Hypothalamus (tissue), 51 donors: ENCODE measurements around the gene MYRIP.
"Not testable (repeated sequence)": the region's sequence is repeated elsewhere in the genome, so short reads cannot be mapped to it uniquely, and the experiment has no call there.

Experiments used
- DNase-seq, 51 donors: peaks; one replicate each; lab custom pipeline; 2025; lab: John Stamatoyannopoulos, UW

MYRIP gene

GRCh38 chr3:40116478-40117177 lies 307.2 kb downstream of the MYRIP start:
- DNase-seq: no peak

DNA sequence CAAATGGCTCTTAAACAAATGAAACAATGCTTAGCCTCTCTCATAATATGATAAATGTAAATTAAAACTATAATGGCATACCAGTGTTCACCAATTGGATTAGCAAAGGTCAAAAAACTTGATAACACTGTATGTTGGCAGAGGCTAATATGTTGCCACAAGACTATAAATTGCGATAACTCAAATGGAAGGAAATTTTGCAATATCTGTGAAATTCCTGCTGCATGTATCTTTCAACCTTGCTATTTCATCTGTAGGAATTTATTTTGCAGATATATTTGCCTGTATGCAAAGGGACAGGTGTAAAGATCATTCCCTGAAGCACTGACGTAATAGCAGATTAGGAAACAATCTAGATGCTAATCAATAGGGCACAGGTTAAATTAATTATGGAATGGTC lies 308.7 kb downstream of the MYRIP start:
- no peak for DNase-seq

- no peak for DNase-seq
Measured at GRCh38 chr3:40120067-40120692, 310.8 kb downstream of the MYRIP start.

- peak in 1 of 51 donors; percentile 12 for DNase-seq
Measured at GRCh38 chr3:40120806-40121205, 311.4 kb downstream of the MYRIP start.

GRCh38 chr3:40124918-40125317 lies 315.5 kb downstream of the MYRIP start:
- peak in 9 of 51 donors; percentile 4 to 48 (median 11) for DNase-seq

GRCh38 chr3:40128166-40128565 lies 318.8 kb downstream of the MYRIP start:
- DNase-seq: no peak

DNA sequence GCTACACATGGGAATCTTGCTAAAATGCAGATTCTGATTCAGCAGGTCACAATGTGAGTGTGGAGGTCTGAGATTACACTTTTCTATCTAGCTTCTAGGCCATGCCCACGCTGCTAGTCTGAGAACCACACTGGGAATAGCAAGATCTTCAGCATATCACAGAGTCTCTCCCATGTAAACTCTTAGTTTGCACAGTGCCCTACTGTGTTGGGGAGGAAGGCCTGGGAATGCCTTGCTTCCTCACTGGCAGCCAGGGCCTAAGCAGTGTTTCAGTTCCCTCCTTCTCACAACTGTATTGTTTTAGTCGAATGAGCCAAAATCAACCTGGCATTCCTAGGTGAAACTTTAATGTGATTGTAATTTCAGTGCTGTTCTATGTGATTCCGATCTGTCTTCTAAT lies 320.1 kb downstream of the MYRIP start:
- no peak for DNase-seq

DNA sequence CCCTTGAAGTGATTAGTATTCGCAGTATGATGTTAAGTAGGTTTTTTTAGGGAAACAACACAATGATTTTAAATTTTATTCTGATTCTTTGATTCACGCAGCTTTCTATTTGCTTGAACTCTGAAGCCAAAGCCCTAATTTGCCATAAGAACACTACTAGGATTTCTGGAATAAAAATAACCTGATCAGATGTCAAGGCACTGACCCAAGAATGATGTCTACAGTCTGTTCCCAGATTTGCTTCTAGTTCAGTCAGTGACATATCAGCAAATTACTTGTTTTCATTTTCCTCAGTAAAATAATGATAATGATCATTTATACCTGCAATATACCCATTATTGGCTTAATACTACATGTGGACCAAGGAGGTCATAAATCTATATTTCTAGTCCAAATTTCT lies 320.6 kb downstream of the MYRIP start:
- no peak for DNase-seq

GRCh38 chr3:40130721-40131120 lies 321.3 kb downstream of the MYRIP start:
- DNase-seq: no peak

- DNase-seq: not testable (repeated sequence)
Measured at GRCh38 chr3:40133886-40134575, 324.6 kb downstream of the MYRIP start.

GRCh38 chr3:40137591-40138295 lies 328.3 kb downstream of the MYRIP start:
- DNase-seq: peak in 1 of 51 donors; percentile 26

DNA sequence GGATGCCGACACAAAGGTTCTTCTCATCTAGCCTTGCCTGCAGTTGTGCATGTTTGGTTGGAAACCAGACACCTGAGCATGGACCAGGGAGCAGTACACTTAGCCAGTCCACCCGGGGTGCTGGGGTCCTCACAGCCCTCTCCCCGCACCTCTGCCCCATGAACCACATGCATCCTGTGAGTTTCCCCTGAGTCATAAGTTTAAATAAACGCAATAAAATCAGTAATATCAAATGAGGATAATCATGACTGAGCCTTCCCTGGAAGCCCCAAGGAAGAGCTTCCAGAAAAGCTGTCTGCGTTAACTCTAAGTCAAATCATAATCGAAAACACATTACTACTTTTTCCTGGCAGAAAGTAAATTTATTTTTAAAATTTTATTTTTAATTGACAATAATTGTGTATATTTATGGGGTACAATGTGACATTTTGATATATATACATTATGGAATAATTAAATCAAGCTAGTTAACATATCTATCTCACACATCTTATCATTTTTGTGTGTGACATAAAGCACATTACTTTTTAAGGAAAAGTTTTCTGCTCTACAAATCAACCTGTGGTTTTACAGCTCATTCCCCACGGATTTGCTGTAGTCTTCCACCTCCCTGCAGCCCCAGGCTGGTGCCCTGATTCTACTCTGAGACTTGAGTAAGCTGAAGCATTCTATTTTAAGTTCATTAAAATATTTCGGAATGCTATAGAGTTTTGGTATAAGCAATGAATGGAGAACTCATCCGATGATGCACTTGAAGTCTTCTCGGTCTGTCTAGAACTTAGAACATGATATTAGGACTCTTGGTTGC lies 334.1 kb downstream of the MYRIP start:
- DNase-seq: no peak

- DNase-seq: no peak
Measured at GRCh38 chr3:40148827-40149226, 339.4 kb downstream of the MYRIP start.

DNA sequence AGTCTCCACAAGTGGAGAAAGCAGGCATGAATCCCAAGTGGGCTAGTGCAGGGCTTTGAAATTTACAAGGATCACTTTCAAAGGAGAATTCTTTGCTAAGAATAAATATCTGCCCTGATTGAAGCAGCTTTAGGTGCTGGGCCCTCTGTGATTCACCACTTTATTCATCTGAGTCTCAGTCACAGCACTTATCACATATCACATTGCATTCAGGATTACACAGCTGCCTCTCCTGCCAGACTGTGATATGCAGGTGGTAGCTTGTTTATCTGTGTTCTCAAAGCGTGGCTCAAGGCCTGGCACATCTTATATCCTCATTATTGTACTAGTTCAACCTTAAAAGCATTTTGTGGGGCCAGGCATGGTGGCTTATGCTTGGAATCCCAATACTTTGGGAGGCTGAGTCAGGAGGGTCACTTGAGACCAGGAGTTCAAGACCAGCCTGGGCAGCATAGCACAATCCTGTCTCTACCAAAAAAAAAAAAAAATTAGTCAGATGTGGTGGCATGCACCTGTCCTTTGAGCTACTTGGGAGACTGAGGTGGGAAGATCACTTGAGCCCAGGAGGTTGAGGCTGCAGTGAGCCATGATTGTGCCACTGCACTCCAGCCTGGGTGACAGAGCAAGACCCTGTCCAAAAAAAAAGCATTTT lies 343.2 kb downstream of the MYRIP start:
- no peak for DNase-seq

GRCh38 chr3:40160933-40161332 lies 351.5 kb downstream of the MYRIP start:
- no peak for DNase-seq

DNA sequence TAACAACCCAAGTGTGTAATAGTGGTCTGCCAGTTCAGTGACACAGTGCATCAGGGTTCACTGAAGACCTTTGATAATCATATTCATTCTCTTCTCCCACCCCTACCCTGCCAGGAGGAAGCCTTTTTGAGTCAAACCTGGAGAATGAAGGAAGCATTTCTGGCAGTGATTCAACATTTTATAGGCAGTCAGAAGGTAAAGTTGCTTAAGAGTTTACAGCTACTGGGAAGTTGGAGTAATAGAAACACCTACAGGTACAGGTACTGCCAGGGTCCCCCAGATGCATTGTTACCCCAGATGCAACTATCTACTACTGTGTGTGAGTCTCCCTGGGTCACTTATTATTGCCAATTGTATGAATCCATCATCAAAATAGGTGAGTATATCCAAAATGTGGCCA lies 353.2 kb downstream of the MYRIP start:
- no peak for DNase-seq

- no peak for DNase-seq
Measured at GRCh38 chr3:40166997-40167396, 357.6 kb downstream of the MYRIP start.

GRCh38 chr3:40167958-40168357 lies 358.5 kb downstream of the MYRIP start:
- no peak for DNase-seq

- DNase-seq: no peak
Measured at GRCh38 chr3:40169983-40170382, 360.6 kb downstream of the MYRIP start.

- no peak for DNase-seq
Measured at GRCh38 chr3:40170395-40170794, 361.0 kb downstream of the MYRIP start.
